ENCODE data around the gene TIMP2.

DNA sequence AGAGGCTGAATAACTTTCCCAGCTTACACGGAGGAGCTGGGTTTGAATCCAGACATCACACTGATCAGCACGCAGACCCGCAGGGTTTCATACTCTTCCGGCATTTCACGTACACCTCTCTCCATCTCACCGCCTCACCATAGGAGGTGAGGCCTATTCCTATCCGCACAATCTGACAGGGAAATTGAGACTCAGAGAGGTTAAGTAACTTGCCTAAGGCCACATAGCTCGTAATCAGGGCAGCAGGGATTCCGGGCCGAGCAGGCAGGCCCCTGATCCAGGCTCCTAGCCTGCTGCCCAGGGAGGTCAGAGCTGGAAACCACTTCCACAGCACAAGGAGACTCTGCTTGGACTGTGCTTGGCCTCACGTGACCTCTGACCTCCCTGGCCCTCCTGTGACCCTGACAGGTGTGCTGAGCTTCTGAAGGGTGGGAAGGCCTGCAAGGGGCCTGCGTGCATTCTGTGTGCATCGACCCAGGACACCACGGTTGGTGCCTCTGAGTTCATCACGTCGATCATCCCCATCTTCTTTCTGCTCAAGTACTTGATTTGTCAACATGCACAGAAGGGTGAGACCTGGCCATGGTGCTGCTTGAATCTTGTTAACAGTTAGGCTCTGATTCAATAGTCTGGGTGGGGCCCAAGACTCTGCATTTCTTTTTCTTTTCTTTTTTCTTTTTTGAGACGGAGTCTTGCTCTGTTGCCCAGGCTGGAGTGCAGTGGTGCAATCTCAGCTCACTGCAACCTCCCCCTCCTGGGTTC lies 26.9 kb downstream of the TIMP2 start:
- TF ChIP-seq, protein P1, sequence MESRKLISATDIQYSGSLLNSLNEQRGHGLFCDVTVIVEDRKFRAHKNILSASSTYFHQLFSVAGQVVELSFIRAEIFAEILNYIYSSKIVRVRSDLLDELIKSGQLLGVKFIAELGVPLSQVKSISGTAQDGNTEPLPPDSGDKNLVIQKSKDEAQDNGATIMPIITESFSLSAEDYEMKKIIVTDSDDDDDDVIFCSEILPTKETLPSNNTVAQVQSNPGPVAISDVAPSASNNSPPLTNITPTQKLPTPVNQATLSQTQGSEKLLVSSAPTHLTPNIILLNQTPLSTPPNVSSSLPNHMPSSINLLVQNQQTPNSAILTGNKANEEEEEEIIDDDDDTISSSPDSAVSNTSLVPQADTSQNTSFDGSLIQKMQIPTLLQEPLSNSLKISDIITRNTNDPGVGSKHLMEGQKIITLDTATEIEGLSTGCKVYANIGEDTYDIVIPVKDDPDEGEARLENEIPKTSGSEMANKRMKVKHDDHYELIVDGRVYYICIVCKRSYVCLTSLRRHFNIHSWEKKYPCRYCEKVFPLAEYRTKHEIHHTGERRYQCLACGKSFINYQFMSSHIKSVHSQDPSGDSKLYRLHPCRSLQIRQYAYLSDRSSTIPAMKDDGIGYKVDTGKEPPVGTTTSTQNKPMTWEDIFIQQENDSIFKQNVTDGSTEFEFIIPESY (IDR thresholded peaks at IDR 0.05): no peak
- TF ChIP-seq YY1 (IDR thresholded peaks at IDR 0.05): no peak
- TF ChIP-seq, protein P2, sequence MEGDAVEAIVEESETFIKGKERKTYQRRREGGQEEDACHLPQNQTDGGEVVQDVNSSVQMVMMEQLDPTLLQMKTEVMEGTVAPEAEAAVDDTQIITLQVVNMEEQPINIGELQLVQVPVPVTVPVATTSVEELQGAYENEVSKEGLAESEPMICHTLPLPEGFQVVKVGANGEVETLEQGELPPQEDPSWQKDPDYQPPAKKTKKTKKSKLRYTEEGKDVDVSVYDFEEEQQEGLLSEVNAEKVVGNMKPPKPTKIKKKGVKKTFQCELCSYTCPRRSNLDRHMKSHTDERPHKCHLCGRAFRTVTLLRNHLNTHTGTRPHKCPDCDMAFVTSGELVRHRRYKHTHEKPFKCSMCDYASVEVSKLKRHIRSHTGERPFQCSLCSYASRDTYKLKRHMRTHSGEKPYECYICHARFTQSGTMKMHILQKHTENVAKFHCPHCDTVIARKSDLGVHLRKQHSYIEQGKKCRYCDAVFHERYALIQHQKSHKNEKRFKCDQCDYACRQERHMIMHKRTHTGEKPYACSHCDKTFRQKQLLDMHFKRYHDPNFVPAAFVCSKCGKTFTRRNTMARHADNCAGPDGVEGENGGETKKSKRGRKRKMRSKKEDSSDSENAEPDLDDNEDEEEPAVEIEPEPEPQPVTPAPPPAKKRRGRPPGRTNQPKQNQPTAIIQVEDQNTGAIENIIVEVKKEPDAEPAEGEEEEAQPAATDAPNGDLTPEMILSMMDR (IDR thresholded peaks at IDR 0.05; ENCODE audit: low read depth, low read length, missing input control): no peak
- no peak for TF ChIP-seq JUND (IDR thresholded peaks at IDR 0.05)
- TF ChIP-seq NR2F2 (IDR thresholded peaks at IDR 0.05): no peak
- TF ChIP-seq, protein P3, sequence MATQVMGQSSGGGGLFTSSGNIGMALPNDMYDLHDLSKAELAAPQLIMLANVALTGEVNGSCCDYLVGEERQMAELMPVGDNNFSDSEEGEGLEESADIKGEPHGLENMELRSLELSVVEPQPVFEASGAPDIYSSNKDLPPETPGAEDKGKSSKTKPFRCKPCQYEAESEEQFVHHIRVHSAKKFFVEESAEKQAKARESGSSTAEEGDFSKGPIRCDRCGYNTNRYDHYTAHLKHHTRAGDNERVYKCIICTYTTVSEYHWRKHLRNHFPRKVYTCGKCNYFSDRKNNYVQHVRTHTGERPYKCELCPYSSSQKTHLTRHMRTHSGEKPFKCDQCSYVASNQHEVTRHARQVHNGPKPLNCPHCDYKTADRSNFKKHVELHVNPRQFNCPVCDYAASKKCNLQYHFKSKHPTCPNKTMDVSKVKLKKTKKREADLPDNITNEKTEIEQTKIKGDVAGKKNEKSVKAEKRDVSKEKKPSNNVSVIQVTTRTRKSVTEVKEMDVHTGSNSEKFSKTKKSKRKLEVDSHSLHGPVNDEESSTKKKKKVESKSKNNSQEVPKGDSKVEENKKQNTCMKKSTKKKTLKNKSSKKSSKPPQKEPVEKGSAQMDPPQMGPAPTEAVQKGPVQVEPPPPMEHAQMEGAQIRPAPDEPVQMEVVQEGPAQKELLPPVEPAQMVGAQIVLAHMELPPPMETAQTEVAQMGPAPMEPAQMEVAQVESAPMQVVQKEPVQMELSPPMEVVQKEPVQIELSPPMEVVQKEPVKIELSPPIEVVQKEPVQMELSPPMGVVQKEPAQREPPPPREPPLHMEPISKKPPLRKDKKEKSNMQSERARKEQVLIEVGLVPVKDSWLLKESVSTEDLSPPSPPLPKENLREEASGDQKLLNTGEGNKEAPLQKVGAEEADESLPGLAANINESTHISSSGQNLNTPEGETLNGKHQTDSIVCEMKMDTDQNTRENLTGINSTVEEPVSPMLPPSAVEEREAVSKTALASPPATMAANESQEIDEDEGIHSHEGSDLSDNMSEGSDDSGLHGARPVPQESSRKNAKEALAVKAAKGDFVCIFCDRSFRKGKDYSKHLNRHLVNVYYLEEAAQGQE (IDR thresholded peaks at IDR 0.05): no peak
